Brain microvascular endothelial cell (primary cell): ENCODE data around the gene XK.
"Not testable (repeated sequence)": the region's sequence is repeated elsewhere in the genome, so short reads cannot be mapped to it uniquely, and the experiment has no call there.

Source experiments
- DNase-seq: peaks from one replicate; pipeline ENCODE4 v3.0.0-alpha.2; 2020
- H3K27ac ChIP-seq: fragments of 250-450 bp; sonication (Bioruptor Pico); 2 replicates; pipeline ENCODE4 v1.5.1; 2020; ENCODE audit warnings: mild to moderate bottlenecking, moderate library complexity
- H3K27me3 ChIP-seq: fragments of 250-450 bp; sonication (Bioruptor Pico); replicated peaks from 2 replicates; pipeline ENCODE4 v1.5.1; 2020; ENCODE audit warnings: mild to moderate bottlenecking
- H3K36me3 ChIP-seq: fragments of 250-450 bp; sonication (Bioruptor Pico); replicated peaks from 2 replicates; pipeline ENCODE4 v1.5.1; 2020; ENCODE audit warnings: mild to moderate bottlenecking
- H3K4me3 ChIP-seq: 2 replicates; pipeline ENCODE4 v1.5.1; 2011; ENCODE audit warnings: low read depth, mild to moderate bottlenecking, control low read depth, low read length, moderate library complexity
- in situ Hi-C: cut with HindIII; loops from 2 replicates; pipeline ENCODE4 v1.10.0; 2017; ENCODE audit warnings: low sequenced_read_pairs, low pct_ligation_motif_present
- TF ChIP-seq, protein P1 (sequence below): IDR thresholded peaks from 2 replicates; pipeline ENCODE4 v1.5.1; 2011; ENCODE audit warnings: low read depth, mild to moderate bottlenecking, moderate library complexity, low read length, control low read depth, inconsistent platforms; ENCODE audit errors: missing control alignments

Gene XK

GRCh38 chrX:37646254-37646653 is 39.3 kb upstream of the XK start:
- Histone ChIP-seq H3K27me3 (no peaks in the 10 kb centered on the region), H3K27ac (no peak overlapping the region), H3K36me3 (no peaks in the 10 kb centered on the region), H3K4me3 (no peak overlapping the region)
- DNase-seq: no peak
- TF ChIP-seq, protein P1, sequence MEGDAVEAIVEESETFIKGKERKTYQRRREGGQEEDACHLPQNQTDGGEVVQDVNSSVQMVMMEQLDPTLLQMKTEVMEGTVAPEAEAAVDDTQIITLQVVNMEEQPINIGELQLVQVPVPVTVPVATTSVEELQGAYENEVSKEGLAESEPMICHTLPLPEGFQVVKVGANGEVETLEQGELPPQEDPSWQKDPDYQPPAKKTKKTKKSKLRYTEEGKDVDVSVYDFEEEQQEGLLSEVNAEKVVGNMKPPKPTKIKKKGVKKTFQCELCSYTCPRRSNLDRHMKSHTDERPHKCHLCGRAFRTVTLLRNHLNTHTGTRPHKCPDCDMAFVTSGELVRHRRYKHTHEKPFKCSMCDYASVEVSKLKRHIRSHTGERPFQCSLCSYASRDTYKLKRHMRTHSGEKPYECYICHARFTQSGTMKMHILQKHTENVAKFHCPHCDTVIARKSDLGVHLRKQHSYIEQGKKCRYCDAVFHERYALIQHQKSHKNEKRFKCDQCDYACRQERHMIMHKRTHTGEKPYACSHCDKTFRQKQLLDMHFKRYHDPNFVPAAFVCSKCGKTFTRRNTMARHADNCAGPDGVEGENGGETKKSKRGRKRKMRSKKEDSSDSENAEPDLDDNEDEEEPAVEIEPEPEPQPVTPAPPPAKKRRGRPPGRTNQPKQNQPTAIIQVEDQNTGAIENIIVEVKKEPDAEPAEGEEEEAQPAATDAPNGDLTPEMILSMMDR: no peak
- in situ Hi-C loops: no loop called here

DNA sequence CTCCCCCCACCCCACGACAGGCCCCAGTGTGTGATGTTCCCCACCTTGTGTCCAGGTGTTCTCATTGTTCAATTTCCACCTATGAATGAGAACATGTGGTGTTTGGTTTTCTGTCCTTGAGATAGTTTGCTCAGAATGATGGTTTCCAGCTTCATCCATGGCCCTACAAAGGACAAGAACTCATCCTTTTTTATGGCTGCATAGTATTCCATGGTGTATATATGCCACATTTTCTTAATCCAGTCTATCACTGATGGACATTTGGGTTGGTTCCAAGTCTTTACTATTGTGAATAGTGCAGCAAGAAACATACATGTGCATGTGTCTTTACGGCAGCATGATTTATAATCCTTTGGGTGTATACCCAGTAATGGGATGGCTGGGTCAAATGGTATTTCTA is 34.7 kb upstream of the XK start:
- H3K27me3 ChIP-seq, DNase-seq, H3K36me3 ChIP-seq, H3K4me3 ChIP-seq, H3K27ac ChIP-seq, in situ Hi-C loops: not testable (repeated sequence)

GRCh38 chrX:37651921-37652452 is 33.6 kb upstream of the XK start:
- in situ Hi-C loops: no loop called here
- H3K4me3 ChIP-seq: no peak overlapping the region
- DNase-seq: no peak
- H3K36me3 ChIP-seq: no peaks in the 10 kb centered on the region
- TF ChIP-seq, protein P1: no peak
- no peaks in the 10 kb centered on the region for H3K27me3 ChIP-seq
- no peak overlapping the region for H3K27ac ChIP-seq

DNA sequence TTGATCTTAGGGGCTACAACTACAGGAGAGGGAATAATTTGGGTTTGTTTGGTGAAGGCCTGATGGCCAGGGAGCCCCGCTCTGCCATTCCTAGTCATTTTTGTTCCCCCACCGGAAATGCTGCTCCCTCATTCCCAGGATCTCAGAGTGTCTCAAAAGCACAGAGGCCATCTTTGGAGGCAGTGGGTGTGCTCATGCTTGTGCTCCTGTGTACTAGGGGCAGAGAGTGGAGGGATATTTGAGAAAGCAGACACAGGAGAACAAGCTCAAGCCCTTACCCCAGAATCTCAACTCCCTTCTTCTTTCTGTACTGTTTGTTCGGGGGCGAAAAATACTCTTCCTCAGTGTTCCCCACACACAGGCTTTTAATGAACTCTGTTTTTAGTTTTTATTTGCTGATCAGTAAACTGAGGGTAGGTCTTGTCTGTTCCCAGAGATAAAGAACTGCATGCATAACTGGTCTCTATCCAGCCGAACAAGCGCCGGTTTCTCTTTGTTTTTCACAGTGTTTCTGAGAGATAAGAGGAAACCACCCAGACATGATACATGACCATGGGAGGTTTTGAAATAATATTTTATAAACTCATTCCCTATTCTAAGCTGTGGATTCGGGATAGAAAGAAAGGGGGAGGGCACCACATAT is 32.9 kb upstream of the XK start:
- Histone ChIP-seq H3K4me3 (no peak overlapping the region), H3K27me3 (no peaks in the 10 kb centered on the region), H3K27ac (no peak overlapping the region), H3K36me3 (no peaks in the 10 kb centered on the region)
- no peak for DNase-seq
- TF ChIP-seq, protein P1: no peak
- in situ Hi-C loops: no loop called here

DNA sequence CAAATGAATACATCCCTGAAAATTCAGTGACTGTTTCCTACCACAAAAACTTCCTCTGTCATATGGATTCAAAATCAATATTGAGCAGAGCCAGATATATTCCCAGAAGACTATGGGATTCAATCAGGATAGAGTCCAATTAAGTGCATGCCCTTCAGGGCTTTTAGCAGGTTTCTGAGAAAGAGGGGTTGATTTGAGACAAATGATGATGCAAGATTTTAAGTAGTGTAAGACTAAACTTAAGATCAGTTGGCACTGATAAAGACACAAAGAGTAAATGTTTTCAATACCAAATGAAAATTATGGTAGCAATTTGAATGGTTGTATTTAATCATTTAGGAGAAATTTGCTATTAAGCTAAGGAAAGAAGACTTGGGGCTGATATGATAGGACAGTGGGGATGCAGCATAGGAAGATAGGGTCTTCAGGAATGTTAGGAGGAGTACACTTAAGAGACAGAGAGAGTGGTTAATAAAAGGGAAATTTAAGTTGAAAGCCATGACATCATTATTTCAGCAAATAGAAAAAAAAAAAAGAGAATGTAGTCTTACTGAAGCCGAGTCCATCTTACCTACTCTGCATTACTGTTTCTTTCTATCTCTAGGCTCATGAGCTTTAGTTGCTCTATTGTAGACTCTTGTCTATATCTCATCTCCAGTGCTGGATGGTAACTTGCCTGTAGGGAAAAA is 32.0 kb upstream of the XK start:
- no peaks in the 10 kb centered on the region for H3K27me3 ChIP-seq
- in situ Hi-C loops: no loop called here
- H3K27ac ChIP-seq: no peak overlapping the region
- no peak overlapping the region for H3K4me3 ChIP-seq
- no peak for DNase-seq
- no peaks in the 10 kb centered on the region for H3K36me3 ChIP-seq
- TF ChIP-seq, protein P1: no peak

GRCh38 chrX:37658343-37659030 is 27.1 kb upstream of the XK start:
- Histone ChIP-seq H3K36me3 (no peaks in the 10 kb centered on the region), H3K4me3 (no peak overlapping the region), H3K27ac (no peak overlapping the region), H3K27me3 (no peaks in the 10 kb centered on the region)
- in situ Hi-C loops: no loop called here
- TF ChIP-seq, protein P1: no peak
- DNase-seq: no peak
